HT1080 (cell line): ENCODE results near the gene CREB3L1. TPM values are rescaled to one million over a fixed set of nuclear protein-coding genes. Genes with fewer than 3 reads are reported as not detected.

Source experiments
- DNase-seq: peaks from one replicate; pipeline ENCODE4 v3.0.0-alpha.2; 2015; ENCODE audit warnings: low read depth
- total RNA-seq: library from RNA; depleted of rRNA; stranded (reverse); fragments of >200 nt; shearing (Covaris generic); gene quantifications from 2 replicates; pipeline ENCODE4 v1.2.3, GENCODE V29; 2014; rRNA removed

CREB3L1 gene
- total RNA-seq, 1 experiment from 2014 or later = 5.1 TPM

DNA sequence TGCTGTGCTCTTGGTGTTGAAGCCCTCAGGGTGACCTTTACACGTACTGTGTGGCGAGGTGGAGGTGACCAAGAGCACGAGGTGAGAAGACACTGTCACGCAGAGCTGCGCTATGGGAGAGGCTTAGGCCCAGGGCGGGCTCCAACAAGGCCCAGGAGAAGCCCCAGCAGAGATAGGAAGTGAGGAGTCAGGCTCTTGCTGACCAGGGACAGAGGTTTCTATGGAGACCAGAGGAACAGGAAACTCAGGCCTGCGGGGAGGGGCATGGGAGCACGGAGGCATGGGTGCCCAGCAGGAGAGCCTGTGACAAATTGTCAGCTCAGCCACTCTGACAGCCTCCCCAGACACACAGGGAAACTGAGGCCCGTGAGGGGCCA is 85.6 kb downstream of the CREB3L1 start:
- peak; percentile 90 for DNase-seq

DNA sequence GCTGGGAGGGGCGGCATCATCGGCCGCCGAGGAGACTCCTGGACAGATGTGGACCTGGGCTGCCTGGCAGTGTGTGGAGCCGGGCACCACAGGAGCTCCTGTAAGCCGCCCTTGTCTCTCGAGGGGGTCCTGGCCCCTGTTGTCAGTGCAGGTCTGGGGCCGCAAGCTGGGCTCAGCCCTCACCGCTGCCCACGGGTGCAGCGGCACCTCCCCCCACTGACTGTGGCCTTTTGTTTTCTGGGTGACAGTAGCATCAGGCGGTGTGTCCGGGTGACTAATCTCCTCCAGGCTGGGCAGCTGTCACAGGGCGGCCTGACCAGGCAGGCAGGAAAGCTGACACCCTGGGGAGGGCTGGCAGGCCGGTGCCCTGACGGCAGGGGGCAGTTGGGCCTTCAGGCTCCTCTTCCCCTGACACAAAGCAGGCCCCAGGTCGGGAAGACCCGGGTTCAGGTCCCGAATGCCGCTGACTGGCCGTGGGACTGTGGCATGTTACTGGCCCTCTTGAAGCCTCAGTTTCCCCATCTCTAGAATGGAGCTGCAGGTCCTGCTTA is 86.1 kb downstream of the CREB3L1 start:
- DNase-seq = peak; percentile 96

DNA sequence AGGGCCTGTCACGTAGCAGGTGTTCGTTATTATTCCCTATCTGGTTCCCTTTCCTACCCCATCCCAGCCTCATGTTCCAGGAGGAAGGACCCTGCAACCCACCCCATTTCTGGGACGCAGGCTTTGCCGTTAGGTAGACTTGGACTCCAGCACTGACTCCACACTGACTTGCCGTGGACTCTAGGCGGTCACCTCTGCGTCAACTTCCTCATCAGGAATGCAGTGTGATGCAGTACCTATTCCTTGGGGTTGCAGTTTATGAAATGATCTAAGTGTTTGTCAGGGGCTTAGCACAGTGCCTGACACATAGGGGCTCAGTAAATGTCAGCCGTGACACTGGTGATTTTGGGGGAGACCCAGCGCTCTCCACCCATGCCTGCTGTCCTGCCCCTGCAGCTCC is 86.6 kb downstream of the CREB3L1 start:
- DNase-seq = no peak

DNA sequence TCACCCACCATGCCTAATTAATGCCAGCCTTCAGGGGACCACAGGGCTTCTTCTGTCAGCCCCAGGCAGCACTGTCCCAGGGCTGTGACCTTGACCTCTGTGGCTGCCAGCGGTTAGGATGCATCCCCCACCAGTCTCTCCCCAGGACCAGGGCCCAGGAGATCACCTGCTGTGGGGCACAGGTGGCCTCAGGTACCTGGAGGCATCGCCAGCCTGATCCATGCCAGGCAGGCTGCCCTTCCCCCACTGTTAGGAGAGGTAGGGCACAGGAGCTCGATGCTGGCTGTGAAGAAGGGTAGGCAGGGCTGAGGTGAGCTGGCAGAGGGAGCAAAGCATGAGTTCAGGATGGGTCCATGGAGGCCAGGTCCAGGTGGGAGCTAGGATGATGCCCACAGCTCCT is 87.3 kb downstream of the CREB3L1 start:
- no peak for DNase-seq

DNA sequence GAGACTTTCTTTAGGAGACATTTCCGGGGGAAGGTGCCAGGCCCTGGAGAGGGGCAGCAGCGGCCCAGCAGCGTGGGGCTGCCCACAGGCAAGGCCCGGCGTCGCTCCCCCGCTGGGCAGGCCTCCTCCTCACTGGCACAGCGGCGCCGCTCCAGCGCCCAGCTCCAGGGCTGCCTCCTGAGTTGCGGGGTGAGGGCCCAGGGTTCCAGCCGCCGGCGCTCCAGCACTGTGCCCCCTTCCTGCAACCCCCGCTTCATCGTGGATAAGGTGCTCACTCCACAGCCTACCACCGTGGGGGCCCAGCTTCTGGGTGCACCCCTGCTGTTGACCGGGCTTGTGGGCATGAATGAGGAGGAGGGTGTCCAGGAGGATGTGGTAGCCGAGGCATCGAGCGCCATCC is 88.8 kb downstream of the CREB3L1 start:
- no peak for DNase-seq

DNA sequence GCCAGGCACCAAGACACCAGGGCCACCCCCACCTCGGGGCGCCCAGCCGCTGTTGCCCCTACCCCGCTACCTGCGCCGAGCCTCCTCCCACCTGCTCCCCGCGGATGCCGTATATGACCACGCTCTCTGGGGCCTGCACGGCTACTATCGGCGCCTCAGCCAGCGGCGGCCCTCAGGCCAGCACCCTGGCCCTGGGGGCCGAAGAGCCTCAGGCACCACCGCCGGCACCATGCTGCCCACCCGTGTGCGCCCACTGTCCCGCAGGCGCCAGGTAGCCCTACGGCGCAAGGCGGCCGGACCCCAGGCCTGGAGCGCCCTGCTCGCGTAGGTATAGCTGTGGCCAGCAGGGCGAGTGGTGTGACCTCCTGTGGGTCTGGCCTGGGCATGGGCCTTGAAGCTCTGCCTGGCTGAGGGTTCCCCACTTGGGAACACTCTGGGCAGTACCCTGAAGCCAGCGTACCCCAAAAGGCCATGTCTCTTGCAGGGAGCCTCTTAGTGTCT is 89.2 kb downstream of the CREB3L1 start:
- no peak for DNase-seq

DNA sequence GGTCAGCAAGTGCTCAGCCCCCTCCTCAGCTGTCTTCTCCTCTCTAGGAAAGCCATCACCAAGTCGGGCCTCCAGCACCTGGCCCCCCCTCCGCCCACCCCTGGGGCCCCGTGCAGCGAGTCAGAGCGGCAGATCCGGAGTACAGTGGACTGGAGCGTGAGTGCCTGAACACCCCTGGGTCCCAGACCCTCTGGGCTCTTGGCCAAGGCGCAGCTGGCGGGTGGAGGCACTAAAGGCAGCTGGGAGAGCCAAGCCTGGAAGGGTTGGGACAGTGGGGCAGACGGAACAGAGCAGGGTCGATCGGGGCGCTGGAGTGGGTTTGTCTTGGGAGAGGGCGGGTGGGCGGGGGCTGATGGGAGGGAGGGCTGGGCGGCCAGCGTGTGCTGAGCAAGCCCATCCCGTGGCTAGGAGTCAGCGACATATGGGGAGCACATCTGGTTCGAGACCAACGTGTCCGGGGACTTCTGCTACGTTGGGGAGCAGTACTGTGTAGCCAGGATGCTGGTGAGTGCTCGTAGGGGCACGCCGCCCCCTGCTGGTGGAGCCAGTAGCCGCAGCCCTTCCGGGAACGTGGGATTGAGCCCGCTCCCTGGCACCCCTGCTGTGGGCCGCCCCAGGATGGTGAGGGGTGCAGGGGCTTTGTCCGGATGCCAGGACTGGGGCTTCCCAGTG is 89.9 kb downstream of the CREB3L1 start:
- peak; percentile 41 for DNase-seq

DNA sequence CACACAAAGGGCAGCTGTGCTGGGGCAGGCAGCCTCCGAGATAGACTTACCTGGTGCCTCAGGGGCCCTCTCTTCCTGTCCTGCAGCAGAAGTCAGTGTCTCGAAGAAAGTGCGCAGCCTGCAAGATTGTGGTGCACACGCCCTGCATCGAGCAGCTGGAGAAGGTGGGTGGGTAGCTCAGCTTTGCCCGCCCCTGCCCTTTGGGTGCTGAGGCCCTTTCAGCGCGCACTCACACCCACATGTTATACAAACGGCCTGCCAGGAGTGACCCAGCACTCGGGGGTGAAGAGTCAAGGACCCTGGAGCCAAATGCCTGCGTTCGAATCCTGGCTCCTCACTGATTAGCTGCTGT is 90.4 kb downstream of the CREB3L1 start:
- no peak for DNase-seq

DNA sequence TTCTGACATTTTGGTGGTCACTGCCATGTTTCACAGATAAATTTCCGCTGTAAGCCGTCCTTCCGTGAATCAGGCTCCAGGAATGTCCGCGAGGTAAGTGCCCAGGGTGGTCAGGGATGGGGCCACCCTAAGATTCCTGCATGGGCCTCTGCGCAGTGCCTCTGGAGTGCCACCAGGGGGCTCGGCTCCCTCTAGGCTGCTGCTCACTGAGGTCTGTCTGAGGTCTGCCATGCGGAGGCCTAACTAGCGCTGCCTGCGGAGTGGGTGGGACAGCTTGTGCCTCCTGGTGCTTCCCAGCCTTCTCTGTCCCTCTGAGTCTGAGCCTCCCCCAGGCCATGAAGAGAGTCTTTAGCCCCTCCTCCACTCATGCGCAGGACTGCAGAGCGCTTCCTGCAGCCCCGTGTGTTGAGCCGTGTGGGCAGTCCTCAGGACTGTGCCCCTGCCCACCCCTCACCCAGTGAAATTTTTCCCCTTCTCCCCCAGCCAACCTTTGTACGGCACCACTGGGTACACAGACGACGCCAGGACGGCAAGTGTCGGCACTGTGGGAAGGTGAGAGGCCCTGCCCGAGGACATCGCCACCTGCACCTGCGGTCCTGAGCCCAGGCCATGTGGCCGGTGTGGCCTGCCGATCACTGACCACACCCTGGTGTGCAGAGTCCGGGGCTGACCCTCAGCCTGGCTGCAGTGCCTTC is 92.1 kb downstream of the CREB3L1 start:
- DNase-seq = peak; percentile 89

DNA sequence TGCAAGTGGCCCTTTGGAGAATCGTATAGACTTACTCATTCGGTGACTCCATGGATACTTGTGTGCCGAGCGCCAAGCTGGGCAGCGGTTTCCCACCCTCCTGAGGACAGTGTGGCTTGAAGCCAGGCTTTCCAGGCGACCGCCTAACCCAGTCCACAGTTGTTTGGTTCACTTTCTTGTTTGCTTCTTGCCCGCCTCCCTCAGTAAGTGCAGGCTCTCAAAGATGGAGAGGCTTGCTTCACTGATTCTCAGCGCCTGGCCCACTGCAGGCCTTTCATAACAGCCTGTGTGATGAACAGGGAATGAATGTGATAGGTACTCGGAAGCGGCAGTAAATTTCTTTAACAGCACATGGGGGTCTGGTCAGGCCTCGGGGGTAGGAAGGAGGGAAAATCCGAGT is 92.8 kb downstream of the CREB3L1 start:
- DNase-seq = no peak

Other genes with a start within 250 kb of the CREB3L1 start
- 4.2 and 7.0 TPM in 2 replicates for gene PHF21A, start 156.2 kb upstream of the CREB3L1 start, total RNA-seq
- gene DGKZ, start 69.8 kb downstream of the CREB3L1 start, total RNA-seq = 107 and 115 TPM in 2 replicates
- 40.5 and 54.9 TPM in 2 replicates for gene MDK, start 104.0 kb downstream of the CREB3L1 start, total RNA-seq
- 0.40 and 0.57 TPM in 2 replicates for gene CHRM4, start 114.1 kb downstream of the CREB3L1 start, total RNA-seq